Brain microvascular endothelial cell (primary cell): ENCODE results near the gene CDH4.

Experiments used
- DNase-seq: peaks from one replicate; pipeline ENCODE4 v3.0.0-alpha.2; 2020
- H3K27ac ChIP-seq: fragments of 250-450 bp; sonication (Bioruptor Pico); 2 replicates; pipeline ENCODE4 v1.5.1; 2020; ENCODE audit warnings: mild to moderate bottlenecking, moderate library complexity
- H3K27me3 ChIP-seq: fragments of 250-450 bp; sonication (Bioruptor Pico); replicated peaks from 2 replicates; pipeline ENCODE4 v1.5.1; 2020; ENCODE audit warnings: mild to moderate bottlenecking
- H3K36me3 ChIP-seq: fragments of 250-450 bp; sonication (Bioruptor Pico); replicated peaks from 2 replicates; pipeline ENCODE4 v1.5.1; 2020; ENCODE audit warnings: mild to moderate bottlenecking
- H3K4me3 ChIP-seq: 2 replicates; pipeline ENCODE4 v1.5.1; 2011; ENCODE audit warnings: low read depth, mild to moderate bottlenecking, control low read depth, low read length, moderate library complexity
- CTCF ChIP-seq: IDR thresholded peaks from 2 replicates; pipeline ENCODE4 v1.5.1; 2011; ENCODE audit warnings: low read depth, mild to moderate bottlenecking, moderate library complexity, low read length, control low read depth, inconsistent platforms; ENCODE audit errors: missing control alignments
- in situ Hi-C: cut with HindIII; loops from 2 replicates; pipeline ENCODE4 v1.10.0; 2017; ENCODE audit warnings: low sequenced_read_pairs, low pct_ligation_motif_present

Gene CDH4

GRCh38 chr20:61593516-61593915 lies 341.5 kb downstream of the CDH4 start:
- Histone ChIP-seq H3K36me3 (no peaks in the 10 kb centered on the region), H3K27me3 (no peaks in the 10 kb centered on the region), H3K4me3 (no peak overlapping the region), H3K27ac (no peak overlapping the region)
- no peak for DNase-seq
- in situ Hi-C loops: no loop called here
- TF ChIP-seq CTCF: no peak

- no peak for TF ChIP-seq CTCF
- Histone ChIP-seq H3K27ac (no peak overlapping the region), H3K27me3 (no peaks in the 10 kb centered on the region), H3K36me3 (no peaks in the 10 kb centered on the region), H3K4me3 (no peak overlapping the region)
- no peak for DNase-seq
- in situ Hi-C loops: no loop called here
These were observed 342.1 kb downstream of the CDH4 start for GRCh38 chr20:61594198-61594597.

GRCh38 chr20:61595216-61595615 lies 343.2 kb downstream of the CDH4 start:
- in situ Hi-C loops: no loop called here
- no peaks in the 10 kb centered on the region for H3K36me3 ChIP-seq
- no peak for TF ChIP-seq CTCF
- DNase-seq: no peak
- no peak overlapping the region for H3K4me3 ChIP-seq
- H3K27me3 ChIP-seq: no peaks in the 10 kb centered on the region
- H3K27ac ChIP-seq: no peak overlapping the region

- Histone ChIP-seq H3K36me3 (no peaks in the 10 kb centered on the region), H3K27ac (no peak overlapping the region), H3K4me3 (no peak overlapping the region), H3K27me3 (no peaks in the 10 kb centered on the region)
- TF ChIP-seq CTCF: no peak
- in situ Hi-C loops: no loop called here
- no peak for DNase-seq
These were observed 344.7 kb downstream of the CDH4 start for GRCh38 chr20:61596687-61597330.

- TF ChIP-seq CTCF: no peak
- Histone ChIP-seq H3K27me3 (no peaks in the 10 kb centered on the region), H3K4me3 (no peak overlapping the region), H3K27ac (no peak overlapping the region), H3K36me3 (no peaks in the 10 kb centered on the region)
- no peak for DNase-seq
- in situ Hi-C loops: no loop called here
These were observed 345.9 kb downstream of the CDH4 start for GRCh38 chr20:61597996-61598395.

- no peak for TF ChIP-seq CTCF
- DNase-seq: no peak
- no peaks in the 10 kb centered on the region for H3K36me3 ChIP-seq
- no peak overlapping the region for H3K27ac ChIP-seq
- H3K27me3 ChIP-seq: no peaks in the 10 kb centered on the region
- H3K4me3 ChIP-seq: no peak overlapping the region
- in situ Hi-C loops: no loop called here
These were observed 346.5 kb downstream of the CDH4 start for GRCh38 chr20:61598586-61598985.
